B cell (primary cell): ENCODE measurements around the gene UBE2J1. TPM values are rescaled to one million over a fixed set of nuclear protein-coding genes. Genes with fewer than 3 reads are reported as not detected.

Source experiments
- ATAC-seq: fragments of 200-7000 bp; cut with Tn5 transposase; one replicate; pipeline ENCODE4 v1.10.0; 2021; ENCODE audit warnings: low read depth, mild to moderate bottlenecking, moderate number of reproducible peaks, moderate library complexity
- CTCF ChIA-PET: fragments of 350-600 bp; sonication (Branson Sonifier 250); formaldehyde crosslinking; loops from one replicate; lab custom pipeline; 2021; ENCODE audit warnings: antibody characterized with exemption, inconsistent platforms; lab: Charles Lee
- POLR2A ChIA-PET: fragments of 350-600 bp; sonication (Branson Sonifier 250); formaldehyde crosslinking; loops from one replicate; lab custom pipeline; 2021; ENCODE audit warnings: antibody characterized with exemption; lab: Charles Lee
- DNase-seq: peaks from one replicate; pipeline ENCODE4 v3.0.0; 2013
- H2AFZ ChIP-seq: 2 replicates; pipeline ENCODE4 v1.6.1; 2012; ENCODE audit warnings: mild to moderate bottlenecking, low read depth, low read length; ENCODE audit not compliant: insufficient read depth, poor library complexity, severe bottlenecking
- H3K27ac ChIP-seq, 2 donors: 1 replicate in 1 of 2; 2 replicates in 1 of 2; pipeline ENCODE4 v1.5.1; 2012 to 2013; ENCODE audit warnings: low read length in 2 of 2, mild to moderate bottlenecking in 2 of 2, moderate library complexity in 1 of 2
- H3K27me3 ChIP-seq, 4 experiments: fragments of 200-600 bp in 1 of 4; sonication (generic) in 1 of 4; replicated peaks in 1 of 4; 1 replicate in 2 of 4; 2 replicates in 2 of 4; pipeline versions ENCODE4 v1.6.1 to v1.7.0; 2013 to 2016; ENCODE audit warnings: low read length in 3 of 4, mild to moderate bottlenecking in 2 of 4, mixed read lengths in 1 of 4, moderate library complexity in 1 of 4; ENCODE audit not compliant: insufficient read depth in 4 of 4, control insufficient read depth in 3 of 4; ENCODE audit errors: control extremely low read depth in 1 of 4
- H3K36me3 ChIP-seq, 2 experiments: replicated peaks in 1 of 2; 1 replicate in 1 of 2; 2 replicates in 1 of 2; pipeline versions ENCODE4 v1.6.1 to v1.7.1; 2013; ENCODE audit warnings: low read length in 1 of 2; ENCODE audit not compliant: insufficient read depth in 2 of 2, control insufficient read depth in 1 of 2; ENCODE audit errors: control extremely low read depth in 1 of 2, extremely low read depth in 1 of 2
- H3K4me1 ChIP-seq, 2 donors: fragments of 200-600 bp in 1 of 2; sonication (generic) in 1 of 2; 1 replicate in 1 of 2; 2 replicates in 1 of 2; pipeline versions ENCODE4 v1.5.1 to v1.6.1; 2013 to 2017; ENCODE audit warnings: low read length in 2 of 2; ENCODE audit not compliant: control insufficient read depth in 2 of 2, insufficient read depth in 2 of 2
- H3K4me2 ChIP-seq: replicated peaks from 2 replicates; pipeline ENCODE3; 2012; ENCODE audit warnings: mild to moderate bottlenecking, low read depth, low read length; ENCODE audit not compliant: poor library complexity, severe bottlenecking
- H3K4me3 ChIP-seq, 5 experiments: fragments of 200-600 bp in 1 of 5; sonication (generic) in 1 of 5; 1 replicate in 3 of 5; 2 replicates in 2 of 5; pipeline versions ENCODE4 v1.5.1 to v1.7.0; 2011 to 2016; ENCODE audit warnings: low read length in 4 of 5, mild to moderate bottlenecking in 4 of 5, low read depth in 2 of 5, control low read depth in 1 of 5, moderate library complexity in 1 of 5; ENCODE audit not compliant: insufficient read depth in 1 of 5; ENCODE audit errors: control extremely low read depth in 1 of 5, extremely low read depth in 1 of 5
- H3K79me2 ChIP-seq: fragments of 200-600 bp; sonication (generic); one replicate; pipeline ENCODE4 v1.6.0; 2016; ENCODE audit warnings: low read length; ENCODE audit not compliant: control insufficient read depth, insufficient read depth
- H3K9ac ChIP-seq: fragments of 200-600 bp; sonication (generic); 2 replicates; pipeline ENCODE4 v1.6.1; 2017; ENCODE audit warnings: mild to moderate bottlenecking, low read length, moderate library complexity
- H3K9me3 ChIP-seq, 3 donors: one replicate each; pipeline versions ENCODE4 v1.6.1 to v1.7.1; 2013; ENCODE audit warnings: low read length in 2 of 3; ENCODE audit not compliant: control insufficient read depth in 2 of 3, insufficient read depth in 1 of 3; ENCODE audit errors: control extremely low read depth in 1 of 3
- H4K20me1 ChIP-seq: 2 replicates; pipeline ENCODE4 v1.6.0; 2012; ENCODE audit warnings: mild to moderate bottlenecking, low read length; ENCODE audit not compliant: insufficient read depth, control insufficient read depth, poor library complexity, severe bottlenecking
- H3K27ac Mint-ChIP-seq: one replicate; pipeline ENCODE4 v1.8.0; 2021; ENCODE audit warnings: mixed read lengths
- H3K27me3 Mint-ChIP-seq: one replicate; pipeline ENCODE4 v1.8.0; 2021; ENCODE audit warnings: mixed read lengths
- H3K4me1 Mint-ChIP-seq: one replicate; pipeline ENCODE4 v1.8.0; 2021; ENCODE audit warnings: mixed read lengths
- H3K4me3 Mint-ChIP-seq: one replicate; pipeline ENCODE4 v1.8.0; 2021; ENCODE audit warnings: mixed read lengths
- H3K9me3 Mint-ChIP-seq: one replicate; pipeline ENCODE4 v1.8.0; 2022; ENCODE audit warnings: mixed read lengths; ENCODE audit not compliant: insufficient read depth
- EZH2 ChIP-seq: IDR thresholded peaks from 2 replicates; pipeline ENCODE4 v1.6.1; 2012; ENCODE audit warnings: borderline replicate concordance, low read depth, mild to moderate bottlenecking, moderate library complexity, low read length; ENCODE audit not compliant: insufficient read depth, poor library complexity, severe bottlenecking
- WGBS: methylation state at CpG from one replicate; pipeline ENCODE4 v1.1.5; 2013; ENCODE audit warnings: missing lambda C conversion rate; ENCODE audit not compliant: insufficient coverage; 5-methylcytosine and 5-hydroxymethylcytosine counted together
- intact Hi-C: fragments of 100-400 bp; cut with micrococcal nuclease; formaldehyde crosslinking; loops from one replicate; pipeline ENCODE4 v1.10.0; 2022
- polyA plus RNA-seq: library from polyadenylated mRNA; depleted of rRNA; stranded (reverse); fragments of >200 nt; gene quantifications from 2 replicates; pipeline ENCODE4 v1.2.3, GENCODE V29; 2012
- total RNA-seq, 2 donors: library from RNA; stranded (reverse); fragments of 120-200 nt in 1 of 2; gene quantifications; 1 replicate in 1 of 2; 2 replicates in 1 of 2; pipeline versions ENCODE4 v1.2.3 to v1.2.4, GENCODE V29; 2013 to 2022
- TF ChIP-seq, protein P1 (sequence below): fragments of 200-600 bp; IDR thresholded peaks from one replicate; pipeline ENCODE4 v1.8.0; 2022; ENCODE audit warnings: antibody characterized with exemption, mild to moderate bottlenecking

Gene UBE2J1
- total and polyA plus RNA-seq, 2 donors (not counting 1 experiment from before 2014, with no cell fraction given), result 31.1 to 55.6 TPM

DNA sequence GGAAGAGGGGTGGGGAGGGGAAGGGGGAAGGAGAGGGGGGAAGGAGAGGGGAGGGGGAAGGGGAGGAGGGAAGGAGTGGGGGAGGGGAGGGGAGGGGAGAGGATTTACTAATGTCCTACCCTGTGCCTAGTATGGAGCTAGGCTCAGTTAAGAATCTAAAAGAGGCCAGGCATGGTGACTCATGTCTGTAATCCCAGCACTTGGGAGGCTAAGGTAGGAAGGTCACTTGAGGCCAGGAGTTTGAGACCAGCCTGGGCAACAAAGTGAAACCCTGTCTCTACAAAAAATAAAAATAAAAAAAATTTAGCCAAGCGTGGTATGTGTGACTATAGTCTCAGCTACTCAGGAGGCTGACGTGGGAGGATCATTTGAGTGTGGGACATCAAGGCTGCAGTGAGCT, 13.0 kb downstream of the UBE2J1 start:
- Histone ChIP-seq H3K4me2 (no peak overlapping the region), H4K20me1 (peaks cover 47% of the 10 kb centered on the region), H3K9me3 (no peaks in the 10 kb centered on the region), H3K4me3 (no peak overlapping the region), H3K36me3 (peaks cover 18 to 74% of the 10 kb centered on the region in 2 experiments), H3K79me2 (peaks cover 30% of the 10 kb centered on the region), H3K27ac (no peak overlapping the region), H3K4me1 (peaks cover 6% of the 10 kb centered on the region in 2 donors), H2AFZ (no peak overlapping the region), H3K9ac (no peak overlapping the region), H3K27me3 (no peaks in the 10 kb centered on the region)
- intact Hi-C loops, result no loop called here
- Mint-ChIP-seq H3K9me3 (no peaks in the 10 kb centered on the region), H3K27ac (no peak overlapping the region), H3K4me3 (no peak overlapping the region), H3K27me3 (no peaks in the 10 kb centered on the region), H3K4me1 (peaks cover 13% of the 10 kb centered on the region)
- DNase-seq, result no peak
- POLR2A ChIA-PET, result interaction anchor here (0.7 kb wide), 1 partner anchor 29 kb away, joined by 5 read pairs; no protein-coding TSS in a partner anchor
- WGBS, result no CpG with 5 or more reads among the region's 2 CpGs
- ATAC-seq, result no peak
- TF ChIP-seq EZH2, result no peak
- TF ChIP-seq, protein P1, sequence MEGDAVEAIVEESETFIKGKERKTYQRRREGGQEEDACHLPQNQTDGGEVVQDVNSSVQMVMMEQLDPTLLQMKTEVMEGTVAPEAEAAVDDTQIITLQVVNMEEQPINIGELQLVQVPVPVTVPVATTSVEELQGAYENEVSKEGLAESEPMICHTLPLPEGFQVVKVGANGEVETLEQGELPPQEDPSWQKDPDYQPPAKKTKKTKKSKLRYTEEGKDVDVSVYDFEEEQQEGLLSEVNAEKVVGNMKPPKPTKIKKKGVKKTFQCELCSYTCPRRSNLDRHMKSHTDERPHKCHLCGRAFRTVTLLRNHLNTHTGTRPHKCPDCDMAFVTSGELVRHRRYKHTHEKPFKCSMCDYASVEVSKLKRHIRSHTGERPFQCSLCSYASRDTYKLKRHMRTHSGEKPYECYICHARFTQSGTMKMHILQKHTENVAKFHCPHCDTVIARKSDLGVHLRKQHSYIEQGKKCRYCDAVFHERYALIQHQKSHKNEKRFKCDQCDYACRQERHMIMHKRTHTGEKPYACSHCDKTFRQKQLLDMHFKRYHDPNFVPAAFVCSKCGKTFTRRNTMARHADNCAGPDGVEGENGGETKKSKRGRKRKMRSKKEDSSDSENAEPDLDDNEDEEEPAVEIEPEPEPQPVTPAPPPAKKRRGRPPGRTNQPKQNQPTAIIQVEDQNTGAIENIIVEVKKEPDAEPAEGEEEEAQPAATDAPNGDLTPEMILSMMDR, result no peak
- CTCF ChIA-PET, result interaction anchor here (1.1 kb wide), 1 partner anchor 357 kb away, joined by 5 read pairs; no protein-coding TSS in a partner anchor

DNA sequence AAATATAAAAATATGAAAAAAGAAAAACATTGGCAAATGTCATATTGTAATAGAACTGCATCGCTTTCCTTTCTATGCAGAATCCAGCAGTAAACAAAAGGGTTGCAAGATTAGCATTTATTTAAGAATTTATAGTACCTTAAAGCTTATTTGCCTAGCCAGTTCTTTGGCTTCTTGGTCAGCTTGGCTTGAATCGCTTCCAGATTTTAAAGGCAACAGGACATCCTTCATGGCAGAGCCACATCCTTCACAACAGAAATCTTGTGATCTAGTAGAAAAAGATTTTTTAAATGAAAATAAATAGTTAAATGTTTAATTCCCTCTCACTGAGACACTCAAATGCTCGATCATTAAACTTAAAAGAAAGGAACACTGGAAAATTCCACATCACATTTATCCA, 17.4 kb downstream of the UBE2J1 start:
- CTCF ChIA-PET, result interaction anchor here (0.7 to 2.5 kb wide), 3 partner anchors 16 to 37 kb away, joined by 3 to 8 read pairs (median 3); no protein-coding TSS in a partner anchor
- Histone ChIP-seq H3K4me3 (no peak overlapping the region), H2AFZ (no peak overlapping the region), H3K36me3 (peaks cover 24 to 82% of the 10 kb centered on the region in 2 experiments), H3K27ac (no peak overlapping the region), H3K79me2 (peaks cover 6% of the 10 kb centered on the region), H3K4me2 (no peak overlapping the region), H4K20me1 (peaks cover 10% of the 10 kb centered on the region), H3K9ac (no peak overlapping the region), H3K9me3 (no peaks in the 10 kb centered on the region), H3K27me3 (no peaks in the 10 kb centered on the region), H3K4me1 (no peaks in the 10 kb centered on the region)
- Mint-ChIP-seq H3K27me3 (no peaks in the 10 kb centered on the region), H3K9me3 (no peaks in the 10 kb centered on the region), H3K4me3 (no peak overlapping the region), H3K4me1 (peaks cover 2% of the 10 kb centered on the region), H3K27ac (no peak overlapping the region)
- POLR2A ChIA-PET, result no interaction called here
- WGBS, result no CpG with 5 or more reads among the region's 3 CpGs
- DNase-seq (no peak), ATAC-seq (no peak)
- intact Hi-C loops, result no loop called here
- TF ChIP-seq, protein P1, result no peak
- no peak for TF ChIP-seq EZH2
